HG03378 (cell line): ENCODE data around the gene CD180.

Source experiments
- ATAC-seq: cut with Tn5 transposase; IDR thresholded peaks from one replicate; pipeline ENCODE4 v1.9.1; 2021; ENCODE audit warnings: mild to moderate bottlenecking, moderate library complexity; ENCODE audit not compliant: unreplicated experiment

Gene CD180

GRCh38 chr5:67135381-67135984 lies 61.1 kb downstream of the CD180 start:
- no peak for ATAC-seq

DNA sequence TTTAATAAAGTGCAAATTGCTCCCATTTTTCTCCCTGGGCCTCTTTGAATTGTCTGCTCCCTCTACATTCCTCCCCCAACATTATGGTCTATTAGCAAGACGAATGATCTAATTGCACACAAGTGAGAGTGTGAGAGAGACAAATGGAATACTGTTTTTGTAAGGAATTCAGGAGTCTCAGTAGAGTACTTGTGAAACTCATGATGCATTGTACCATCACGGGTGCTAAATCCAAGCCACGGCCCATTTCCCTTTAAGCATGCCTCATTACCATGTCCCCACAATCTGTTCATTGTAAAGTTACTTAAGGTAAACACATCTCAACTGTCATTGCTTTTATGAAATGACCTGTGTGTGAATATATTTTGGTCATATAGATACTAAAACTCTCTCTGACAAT lies 62.8 kb downstream of the CD180 start:
- no peak for ATAC-seq

DNA sequence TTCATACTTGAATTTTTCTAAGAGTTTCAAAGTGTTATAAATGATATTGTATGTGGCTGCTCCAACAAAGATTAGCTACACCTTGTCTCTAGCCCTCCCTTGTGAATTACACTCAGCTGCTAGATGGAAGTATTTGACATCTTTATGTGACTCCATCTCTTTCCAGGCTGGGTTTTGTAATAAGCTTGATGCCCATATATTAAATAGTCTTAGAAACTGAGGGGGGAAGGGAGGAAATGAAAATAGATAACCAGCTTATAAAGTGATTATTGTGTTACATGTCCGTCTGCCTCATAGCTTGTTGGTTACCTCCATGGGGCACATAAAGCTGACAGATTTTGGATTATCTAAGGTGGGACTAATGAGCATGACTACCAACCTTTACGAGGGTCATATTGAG lies 63.4 kb downstream of the CD180 start:
- no peak for ATAC-seq

- no peak for ATAC-seq
Measured at GRCh38 chr5:67129768-67130167, 66.8 kb downstream of the CD180 start.
